Measurements from ENCODE around the gene GCFC2. TPM values are rescaled to one million over a fixed set of nuclear protein-coding genes. Genes with fewer than 3 reads are reported as not detected.

The GCFC2 gene
- total RNA-seq, 1 donor from 2014 or later = 27.8 TPM

DNA sequence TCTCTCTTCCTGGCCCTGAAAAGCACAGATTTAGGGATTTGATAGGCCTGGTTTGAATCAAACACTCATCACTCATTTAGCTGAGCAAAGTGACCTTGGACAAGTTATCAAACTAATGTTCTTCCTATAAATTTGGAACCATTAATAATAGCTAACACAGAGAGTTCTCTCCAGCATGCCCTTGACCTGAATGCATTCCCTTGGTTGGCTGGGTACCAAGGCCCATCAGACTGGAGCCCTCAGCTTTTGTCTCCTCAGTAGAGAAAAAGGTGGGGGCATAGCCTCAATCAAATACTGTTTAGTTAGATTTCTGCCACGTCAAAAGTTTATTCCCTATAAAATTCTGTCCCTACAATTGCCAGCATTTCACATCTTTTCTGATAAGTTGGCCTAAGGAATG lies 77.9 kb downstream of the GCFC2 start:
- TF ChIP-seq, protein P1, sequence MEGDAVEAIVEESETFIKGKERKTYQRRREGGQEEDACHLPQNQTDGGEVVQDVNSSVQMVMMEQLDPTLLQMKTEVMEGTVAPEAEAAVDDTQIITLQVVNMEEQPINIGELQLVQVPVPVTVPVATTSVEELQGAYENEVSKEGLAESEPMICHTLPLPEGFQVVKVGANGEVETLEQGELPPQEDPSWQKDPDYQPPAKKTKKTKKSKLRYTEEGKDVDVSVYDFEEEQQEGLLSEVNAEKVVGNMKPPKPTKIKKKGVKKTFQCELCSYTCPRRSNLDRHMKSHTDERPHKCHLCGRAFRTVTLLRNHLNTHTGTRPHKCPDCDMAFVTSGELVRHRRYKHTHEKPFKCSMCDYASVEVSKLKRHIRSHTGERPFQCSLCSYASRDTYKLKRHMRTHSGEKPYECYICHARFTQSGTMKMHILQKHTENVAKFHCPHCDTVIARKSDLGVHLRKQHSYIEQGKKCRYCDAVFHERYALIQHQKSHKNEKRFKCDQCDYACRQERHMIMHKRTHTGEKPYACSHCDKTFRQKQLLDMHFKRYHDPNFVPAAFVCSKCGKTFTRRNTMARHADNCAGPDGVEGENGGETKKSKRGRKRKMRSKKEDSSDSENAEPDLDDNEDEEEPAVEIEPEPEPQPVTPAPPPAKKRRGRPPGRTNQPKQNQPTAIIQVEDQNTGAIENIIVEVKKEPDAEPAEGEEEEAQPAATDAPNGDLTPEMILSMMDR (IDR thresholded peaks at IDR 0.05; ENCODE audit: unreplicated experiment) = no peak
- Mint-ChIP-seq H3K27ac (no peak overlapping the region), H3K36me3 (ENCODE audit: insufficient read depth) (no peaks in the 10 kb centered on the region), H3K4me1 (ENCODE audit: low read depth) (peaks cover 7% of the 10 kb centered on the region), H3K9me3 (ENCODE audit: low read depth) (no peaks in the 10 kb centered on the region), H3K4me3 (ENCODE audit: low read depth) (no peak overlapping the region), H3K27me3 (peaks cover 4% of the 10 kb centered on the region)
- no peak for DNase-seq (ENCODE audit: low spot score, unreplicated experiment)

DNA sequence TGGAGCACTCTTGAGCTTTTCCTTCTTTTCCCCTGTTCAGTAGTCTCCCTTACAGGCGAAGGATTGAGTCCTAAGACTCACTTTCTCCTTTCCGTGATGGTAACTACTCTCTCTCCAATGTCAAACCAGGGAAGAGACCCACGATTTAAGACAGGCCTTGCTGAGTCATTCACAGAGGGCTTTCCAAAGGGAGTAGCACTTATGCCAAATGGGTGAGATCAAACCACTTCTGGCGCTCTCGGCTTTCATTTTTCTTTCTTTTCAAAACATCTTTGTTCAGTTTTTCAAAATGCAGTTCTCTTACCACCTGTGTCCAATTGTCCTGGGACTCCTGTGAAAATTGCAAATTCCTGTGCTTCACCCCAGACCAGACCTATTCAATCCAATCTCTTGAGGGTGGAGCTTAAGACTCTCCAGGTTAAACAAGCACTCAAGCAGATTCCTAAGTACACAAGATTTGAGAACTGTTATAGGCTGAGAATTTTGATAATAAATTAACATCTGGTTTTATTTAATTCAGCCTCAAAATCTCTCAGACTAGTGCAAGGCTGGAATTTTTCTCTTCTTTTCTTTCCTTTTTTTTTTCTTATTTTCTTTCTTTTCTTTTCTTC lies 78.5 kb downstream of the GCFC2 start:
- Mint-ChIP-seq H3K27me3 (no peaks in the 10 kb centered on the region), H3K4me1 (ENCODE audit: low read depth) (peaks cover 7% of the 10 kb centered on the region), H3K36me3 (ENCODE audit: insufficient read depth) (no peaks in the 10 kb centered on the region), H3K27ac (no peak overlapping the region), H3K9me3 (ENCODE audit: low read depth) (no peaks in the 10 kb centered on the region), H3K4me3 (ENCODE audit: low read depth) (no peak overlapping the region)
- no peak for DNase-seq (ENCODE audit: low spot score, unreplicated experiment)
- TF ChIP-seq, protein P1 (IDR thresholded peaks at IDR 0.05; ENCODE audit: unreplicated experiment) = no peak

DNA sequence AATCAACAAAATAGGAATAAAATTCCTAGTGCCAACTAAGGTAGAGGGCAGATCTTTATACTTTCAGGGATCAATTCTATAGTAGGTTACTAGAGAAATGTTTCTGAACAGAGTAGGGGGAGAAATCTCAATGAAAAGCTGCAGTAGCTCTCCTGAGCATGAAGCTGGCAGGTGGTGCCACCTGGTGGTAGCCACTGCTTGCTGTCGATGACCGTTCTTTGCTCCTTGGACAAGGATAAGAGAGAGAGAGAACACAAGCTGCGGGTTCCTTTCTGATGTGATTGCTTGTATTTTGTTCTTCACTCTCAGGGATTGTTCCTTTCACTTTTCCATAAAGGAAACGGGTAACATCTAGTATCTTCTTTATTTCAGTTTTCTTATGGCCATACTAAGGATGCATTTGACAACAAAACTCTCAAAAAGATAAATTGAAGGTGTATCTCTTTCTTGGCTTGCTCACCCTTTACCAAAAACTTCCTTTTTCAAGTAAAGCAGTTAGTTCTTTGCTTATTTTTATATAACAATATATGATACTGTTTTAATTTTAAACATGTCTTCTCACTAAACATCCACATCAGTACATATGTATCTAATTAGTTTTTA lies 82.7 kb downstream of the GCFC2 start:
- TF ChIP-seq, protein P1 (IDR thresholded peaks at IDR 0.05; ENCODE audit: unreplicated experiment) = peak; percentile 98
- Mint-ChIP-seq H3K27ac (no peak overlapping the region), H3K36me3 (ENCODE audit: insufficient read depth) (no peaks in the 10 kb centered on the region), H3K4me1 (ENCODE audit: low read depth) (peaks cover 7% of the 10 kb centered on the region), H3K9me3 (ENCODE audit: low read depth) (no peaks in the 10 kb centered on the region), H3K4me3 (ENCODE audit: low read depth) (no peak overlapping the region), H3K27me3 (peaks cover 3% of the 10 kb centered on the region)
- peak; percentile 71 for DNase-seq (ENCODE audit: low spot score, unreplicated experiment)

DNA sequence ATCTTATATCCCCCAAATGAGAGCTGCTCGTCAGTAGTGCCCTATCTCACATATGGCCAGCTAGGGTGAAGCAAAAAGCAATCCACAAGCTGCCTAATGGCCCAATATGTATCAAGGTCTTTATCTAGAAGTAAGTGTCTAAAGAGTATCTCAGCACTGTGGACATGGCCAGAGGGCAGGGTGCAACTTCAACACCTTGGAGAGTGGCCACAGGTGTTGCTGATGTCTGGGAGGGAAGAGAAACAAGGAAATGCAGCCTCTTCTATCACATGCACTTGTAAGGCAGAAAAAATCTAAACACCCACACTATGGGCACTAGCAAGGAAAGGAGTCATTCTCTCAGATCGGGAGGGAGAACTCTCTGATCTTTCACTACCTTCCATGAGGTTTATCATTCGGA lies 87.8 kb downstream of the GCFC2 start:
- Mint-ChIP-seq H3K4me3 (ENCODE audit: low read depth) (no peak overlapping the region), H3K9me3 (ENCODE audit: low read depth) (no peaks in the 10 kb centered on the region), H3K27ac (no peak overlapping the region), H3K36me3 (ENCODE audit: insufficient read depth) (no peaks in the 10 kb centered on the region), H3K27me3 (peaks cover 9% of the 10 kb centered on the region), H3K4me1 (ENCODE audit: low read depth) (no peaks in the 10 kb centered on the region)
- TF ChIP-seq, protein P1 (IDR thresholded peaks at IDR 0.05; ENCODE audit: unreplicated experiment) = no peak
- no peak for DNase-seq (ENCODE audit: low spot score, unreplicated experiment)

DNA sequence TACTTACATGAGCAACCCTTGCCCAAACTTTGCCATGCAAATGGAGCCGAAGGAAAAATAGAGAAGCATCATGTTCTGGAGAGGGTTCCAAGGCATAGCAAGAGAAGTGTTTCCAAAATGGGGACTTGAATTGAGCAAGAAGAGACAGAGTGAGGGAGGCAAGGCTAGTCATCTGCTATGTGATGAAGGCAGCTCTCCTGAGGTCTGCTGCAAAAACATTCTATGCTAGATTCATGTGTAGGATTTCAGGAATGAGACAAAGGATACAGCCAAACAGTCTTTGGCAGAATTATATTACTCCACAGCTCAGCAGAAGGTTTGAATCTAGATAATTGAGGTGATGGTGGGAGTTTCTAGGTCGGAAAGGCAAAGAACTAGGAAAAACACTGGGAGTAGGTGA lies 88.2 kb downstream of the GCFC2 start:
- Mint-ChIP-seq H3K4me1 (ENCODE audit: low read depth) (no peaks in the 10 kb centered on the region), H3K27me3 (peaks cover 9% of the 10 kb centered on the region), H3K4me3 (ENCODE audit: low read depth) (no peak overlapping the region), H3K9me3 (ENCODE audit: low read depth) (no peaks in the 10 kb centered on the region), H3K36me3 (ENCODE audit: insufficient read depth) (no peaks in the 10 kb centered on the region), H3K27ac (no peak overlapping the region)
- TF ChIP-seq, protein P1 (IDR thresholded peaks at IDR 0.05; ENCODE audit: unreplicated experiment) = no peak
- DNase-seq (ENCODE audit: low spot score, unreplicated experiment) = no peak
